HK-2 (cell line): Measurements from ENCODE around the gene TMEM266.

Experiments
- DNase-seq: peaks from one replicate; pipeline ENCODE4 v3.0.0-alpha.2; 2018; ENCODE audit not compliant: unreplicated experiment

Gene TMEM266

DNA sequence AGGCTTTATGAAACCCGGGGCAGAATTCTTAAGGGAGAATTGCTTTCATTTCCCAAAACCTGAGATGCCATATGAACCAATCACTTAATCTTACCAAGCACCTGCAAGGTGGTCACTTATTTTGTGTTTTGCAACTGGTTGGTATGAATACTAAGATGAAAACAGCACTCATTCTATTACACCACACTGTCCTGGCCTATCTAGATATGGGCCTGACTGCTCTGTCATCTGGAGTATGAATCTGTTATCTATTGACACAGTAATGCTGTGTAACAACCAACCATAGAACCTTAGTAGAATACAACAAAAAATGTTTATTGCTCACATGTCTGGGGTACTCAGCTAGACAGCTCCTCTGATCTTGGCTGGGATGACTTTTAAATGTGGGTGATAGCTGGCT, 74.8 kb downstream of the TMEM266 start:
- DNase-seq, result no peak

DNA sequence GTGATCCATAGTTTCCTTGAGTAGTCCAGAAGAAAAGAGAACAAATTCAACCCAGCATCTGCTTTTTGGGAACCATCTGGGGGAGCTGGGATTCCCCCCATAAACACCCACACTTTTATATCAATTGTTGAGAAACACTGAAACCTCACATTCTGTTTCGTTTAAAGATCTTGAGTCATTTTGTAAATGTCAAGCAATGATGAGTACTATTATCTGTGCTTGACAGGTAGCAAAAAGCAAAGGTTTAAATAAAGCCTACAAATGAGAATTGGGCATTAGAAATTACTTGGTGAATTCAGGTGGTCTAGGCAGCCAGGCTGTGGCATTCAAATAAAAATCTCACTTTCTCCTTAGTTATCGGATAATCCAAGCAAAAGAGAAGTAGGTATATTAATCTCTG, 75.7 kb downstream of the TMEM266 start:
- no peak for DNase-seq

DNA sequence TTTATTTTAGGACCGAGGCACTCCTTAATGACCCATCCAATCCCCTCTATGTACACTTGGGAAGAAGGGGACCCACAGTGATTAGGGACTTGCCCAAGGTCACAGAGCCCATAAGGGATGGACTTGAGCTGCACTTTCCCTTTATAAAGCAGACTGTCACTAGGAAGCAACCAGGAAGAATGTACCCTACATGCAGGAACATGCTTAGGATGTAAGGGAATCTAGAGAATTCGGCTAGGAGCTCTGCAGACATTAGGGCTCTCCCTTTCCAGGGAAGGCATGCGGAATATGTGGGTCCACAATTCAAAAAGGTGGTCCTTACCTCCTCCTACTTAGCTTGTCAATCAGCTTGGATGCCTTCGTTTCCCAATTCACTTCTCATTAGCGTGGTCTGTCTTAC, 78.7 kb downstream of the TMEM266 start:
- DNase-seq, result no peak

DNA sequence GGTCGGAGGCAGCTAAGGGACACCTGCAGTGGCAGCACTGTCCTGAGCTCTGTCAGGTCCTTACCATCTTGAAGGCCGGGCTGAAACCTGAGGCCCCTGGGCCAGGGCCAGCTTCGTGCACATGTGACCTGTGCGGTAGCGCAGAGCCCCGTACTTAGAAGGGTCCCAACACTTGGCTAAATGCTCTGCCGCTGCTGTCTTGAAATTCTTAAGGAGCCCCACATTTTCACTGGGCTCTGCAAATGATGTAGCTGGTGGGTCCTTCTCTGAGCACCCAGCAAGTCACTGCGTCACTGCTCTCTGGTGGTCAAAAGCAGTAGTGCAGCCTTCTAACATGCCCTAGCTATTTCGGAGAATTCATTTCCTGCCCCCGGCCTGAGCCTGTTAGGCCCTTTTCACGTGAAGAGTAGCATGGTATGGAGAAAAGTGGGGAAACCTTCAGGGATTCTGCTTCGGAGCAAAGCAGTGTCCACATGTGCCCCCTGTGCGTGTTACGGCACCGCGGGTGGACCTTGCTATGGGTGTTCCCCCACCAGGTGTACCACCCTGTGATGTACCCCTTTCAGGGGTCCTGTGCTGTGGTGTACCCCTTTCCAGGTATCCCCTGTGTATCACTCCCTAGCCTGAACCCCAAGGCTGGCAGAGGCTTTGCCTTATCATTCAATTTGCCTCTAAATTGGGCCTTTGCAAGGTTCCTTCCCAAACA, 79.7 kb downstream of the TMEM266 start:
- DNase-seq, result peak; percentile 51

DNA sequence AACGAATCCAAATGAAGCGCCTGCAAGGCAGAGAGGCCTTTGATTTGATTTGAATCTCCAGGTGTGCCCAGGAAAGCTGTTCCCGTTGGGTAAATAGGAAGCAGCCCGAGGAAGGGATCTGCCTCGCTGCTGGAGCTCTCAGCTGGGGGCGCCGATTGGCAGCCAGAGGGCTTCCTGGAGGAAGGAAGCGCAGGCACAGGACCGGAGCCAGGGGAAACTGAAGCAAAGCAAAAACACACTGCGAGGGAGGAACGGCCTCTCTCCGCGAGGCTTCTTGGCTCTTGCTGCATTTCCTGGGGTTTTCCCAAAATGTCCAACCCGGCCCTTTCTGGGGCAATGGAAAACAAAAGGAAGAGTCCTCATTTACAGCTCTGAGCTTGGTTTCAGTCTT, 80.3 kb downstream of the TMEM266 start:
- no peak for DNase-seq

DNA sequence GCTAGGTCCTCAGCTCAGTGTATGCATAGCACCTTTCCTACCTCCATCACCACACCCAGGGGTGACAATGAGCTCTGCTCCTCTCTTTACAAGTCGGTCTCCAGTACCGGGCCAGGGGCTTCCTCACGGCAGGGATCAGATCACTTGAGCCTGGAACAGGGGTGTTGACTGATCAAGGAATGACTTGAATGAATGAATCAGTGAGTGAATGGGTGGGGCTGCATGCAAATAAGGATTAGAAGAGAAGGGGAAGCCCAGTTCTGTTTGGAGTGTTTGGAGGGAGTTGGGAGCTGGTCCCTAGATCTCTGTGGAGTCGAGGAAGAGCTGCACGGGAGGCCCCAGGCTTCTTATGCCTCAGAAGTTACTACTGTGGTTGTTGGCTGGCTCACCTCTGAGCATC, 87.0 kb downstream of the TMEM266 start:
- DNase-seq, result no peak

DNA sequence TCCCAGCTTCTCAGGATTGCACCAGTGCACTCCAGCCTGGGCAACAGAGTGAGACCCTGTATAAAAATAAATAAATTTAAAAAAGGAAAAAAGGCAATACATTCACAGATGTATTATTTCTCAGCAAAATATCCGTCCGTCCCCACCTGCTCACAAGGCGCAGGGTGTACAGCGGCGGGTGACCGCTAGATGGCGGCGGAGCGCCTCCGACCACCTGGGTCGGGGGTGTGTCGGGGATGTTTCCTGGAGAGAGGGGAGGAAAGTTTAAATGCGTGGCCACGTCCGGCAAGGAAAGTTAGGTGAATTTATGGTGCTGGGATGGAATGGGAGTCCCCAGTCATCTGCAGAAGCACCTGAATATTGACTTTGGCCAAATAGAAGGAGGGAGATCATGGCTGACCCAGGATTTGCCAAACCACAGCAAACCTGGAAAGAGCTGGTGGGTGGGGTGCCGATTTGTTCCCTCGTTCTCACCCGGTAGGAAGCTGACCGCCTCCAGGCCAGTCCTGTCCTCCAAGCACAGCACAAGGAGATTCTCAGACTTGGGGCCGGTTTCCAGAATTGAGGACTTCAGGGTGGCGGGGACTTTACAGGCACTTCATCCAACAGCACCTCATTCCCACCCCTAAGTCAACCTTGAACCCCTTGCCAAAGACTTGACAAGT, 88.3 kb downstream of the TMEM266 start:
- peak; percentile 41 for DNase-seq

DNA sequence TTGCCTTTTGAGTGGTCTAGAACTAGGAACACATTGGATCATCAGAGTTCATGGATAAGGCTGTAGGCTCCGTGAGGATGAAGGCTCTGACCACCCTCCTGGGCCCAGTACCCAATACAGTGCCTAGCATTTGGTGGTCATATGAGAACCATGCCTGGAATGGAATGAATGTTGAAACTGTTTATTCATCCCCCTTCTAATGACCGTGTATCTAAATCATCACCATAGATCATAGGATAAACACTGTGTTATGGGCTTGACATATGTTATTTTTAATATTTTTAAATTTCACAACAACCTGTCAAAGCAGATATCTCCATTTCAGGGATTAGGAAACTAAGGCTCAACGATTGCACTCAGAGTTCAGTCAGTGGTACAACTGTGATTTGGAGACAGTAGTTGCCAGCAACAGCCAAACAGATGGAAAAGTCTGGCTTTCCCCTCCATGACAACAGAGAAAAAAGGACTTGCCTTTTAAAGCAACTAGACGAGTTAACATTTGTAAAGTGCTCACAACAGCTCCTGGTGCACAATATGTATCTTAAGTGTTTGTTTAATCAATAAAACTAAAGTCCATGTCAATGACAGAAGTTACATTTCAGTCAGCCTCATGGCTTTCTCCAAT, 89.6 kb downstream of the TMEM266 start:
- DNase-seq, result no peak

DNA sequence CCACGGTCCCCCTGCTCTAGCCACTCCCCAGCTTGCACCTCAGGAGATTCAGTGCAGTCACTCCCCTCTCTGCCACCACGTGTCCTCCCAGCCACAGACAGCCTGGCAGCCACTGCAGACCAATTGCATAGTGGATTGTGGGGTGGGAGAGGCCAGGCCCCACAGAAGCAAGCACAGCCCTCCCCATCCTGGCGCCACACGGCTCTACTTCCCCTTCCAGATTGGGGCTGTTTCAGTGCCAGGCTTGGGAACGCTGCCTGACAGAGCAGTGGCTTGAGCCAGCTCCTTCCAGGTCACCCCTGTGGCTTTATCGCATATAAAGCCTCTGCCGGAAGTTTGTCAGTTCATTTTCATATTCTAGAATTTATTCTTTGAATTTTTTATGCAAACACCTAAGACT, 90.7 kb downstream of the TMEM266 start:
- no peak for DNase-seq

DNA sequence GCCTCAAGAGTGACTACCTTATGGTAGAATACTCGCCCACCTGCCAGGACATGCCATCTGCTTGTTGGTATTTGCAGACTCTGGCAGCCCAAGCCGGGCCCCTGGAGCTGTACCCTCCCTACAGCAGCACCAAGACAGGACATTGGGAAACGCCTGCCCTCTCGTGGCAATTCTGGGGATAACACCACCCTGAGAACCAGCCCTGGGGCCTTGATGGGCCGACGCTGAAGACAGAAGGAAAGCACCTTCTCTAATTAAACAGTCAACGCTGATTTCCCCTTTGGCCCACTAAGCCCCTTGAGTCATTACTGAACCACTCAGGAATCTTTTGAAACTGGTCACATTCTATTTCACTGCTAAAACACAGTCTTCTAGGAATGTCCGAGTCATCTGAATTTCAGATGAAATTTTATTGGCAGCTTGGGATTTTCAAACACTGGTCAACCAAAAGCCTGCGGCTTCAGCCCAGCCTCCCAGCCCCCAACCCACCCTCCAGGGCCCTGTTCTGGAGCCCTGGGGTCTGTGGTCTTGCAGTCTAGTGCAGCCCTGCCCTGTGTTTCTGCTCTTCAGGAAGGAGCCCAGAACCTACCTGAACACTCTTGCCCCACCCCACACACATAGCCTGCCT, 91.3 kb downstream of the TMEM266 start:
- DNase-seq, result peak; percentile 70

DNA sequence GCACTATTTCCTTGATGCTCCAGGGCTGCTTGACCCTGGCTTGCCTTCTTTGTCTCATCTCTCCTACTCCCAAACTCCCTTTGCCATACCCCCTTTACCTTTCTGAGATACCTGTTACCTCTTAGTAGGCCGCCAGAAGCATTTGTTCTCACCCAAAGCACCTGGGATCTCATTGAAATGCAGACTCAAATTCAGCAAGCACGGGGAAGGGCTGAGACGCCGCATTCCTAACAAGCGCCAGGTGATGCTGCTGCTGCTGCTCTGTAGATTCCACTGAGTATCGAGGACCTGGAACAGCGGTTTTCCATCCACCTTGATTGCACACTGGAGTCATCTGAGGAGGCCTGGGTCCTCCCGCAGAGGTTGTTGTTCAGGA, 91.8 kb downstream of the TMEM266 start:
- DNase-seq, result no peak

DNA sequence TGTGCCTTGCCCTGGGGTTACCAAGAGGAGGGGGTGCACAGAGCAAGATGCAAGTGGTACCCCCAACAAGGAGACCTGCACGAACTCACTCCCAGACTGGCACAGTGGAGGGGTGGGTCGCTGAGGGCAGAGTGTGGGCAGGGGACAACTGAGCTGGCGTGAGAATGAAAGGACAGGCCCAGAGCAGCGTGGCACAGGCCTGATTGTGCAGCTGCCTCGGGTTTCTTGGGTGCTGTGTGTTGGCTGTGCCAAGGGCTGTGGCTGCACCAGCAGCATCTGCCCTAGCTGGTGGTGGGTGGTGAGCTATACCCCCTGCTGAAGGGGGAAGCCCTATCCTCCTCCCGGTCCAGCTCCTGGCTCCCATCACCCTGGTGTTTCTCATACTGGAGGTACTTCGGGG, 92.4 kb downstream of the TMEM266 start:
- DNase-seq, result no peak

DNA sequence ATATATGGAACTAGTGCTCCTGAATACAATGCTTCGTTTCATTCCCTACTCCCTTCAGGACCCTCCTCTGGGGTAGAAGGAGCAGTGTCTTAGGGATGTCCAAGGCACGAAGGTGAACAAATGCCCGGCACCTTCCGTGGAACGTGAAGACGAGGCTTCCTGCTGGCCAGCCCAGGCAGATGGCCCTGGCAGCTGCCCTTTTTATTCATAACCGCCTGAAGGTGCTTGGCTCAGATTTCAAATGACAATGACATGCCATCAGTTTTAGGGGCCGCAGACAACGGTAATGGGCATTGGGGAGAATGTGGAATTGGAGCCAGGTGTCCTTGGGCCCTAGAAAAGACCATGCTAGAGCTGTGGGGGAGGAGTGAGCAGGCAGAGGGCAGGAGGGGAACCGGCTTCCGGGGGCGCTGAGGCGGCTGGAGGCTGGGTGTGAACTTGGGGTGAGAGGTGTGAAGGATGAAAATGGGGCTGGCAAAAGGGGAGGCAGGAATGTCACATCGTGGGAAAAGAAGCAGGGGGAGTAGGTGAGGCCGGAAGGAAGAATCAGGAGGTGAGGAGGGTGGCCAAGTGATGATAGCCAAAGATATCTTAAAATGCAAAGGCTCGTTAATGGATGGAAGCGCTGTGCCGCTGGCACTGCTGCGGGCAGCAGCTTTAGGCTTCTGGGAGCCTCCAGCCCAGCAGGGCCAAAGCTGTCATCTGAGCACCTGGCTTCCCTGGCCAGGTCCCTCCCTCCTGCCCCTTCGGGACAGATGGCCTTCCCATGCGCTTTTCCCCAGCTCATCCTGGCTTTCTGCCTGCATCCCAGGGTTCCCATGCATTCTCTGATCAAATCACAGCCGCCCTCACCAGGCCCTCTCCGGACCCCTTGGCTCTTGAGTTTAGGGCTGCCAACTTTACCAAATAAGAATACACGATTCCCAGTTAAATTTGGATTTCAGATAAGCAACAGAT, 93.7 kb downstream of the TMEM266 start:
- no peak for DNase-seq

DNA sequence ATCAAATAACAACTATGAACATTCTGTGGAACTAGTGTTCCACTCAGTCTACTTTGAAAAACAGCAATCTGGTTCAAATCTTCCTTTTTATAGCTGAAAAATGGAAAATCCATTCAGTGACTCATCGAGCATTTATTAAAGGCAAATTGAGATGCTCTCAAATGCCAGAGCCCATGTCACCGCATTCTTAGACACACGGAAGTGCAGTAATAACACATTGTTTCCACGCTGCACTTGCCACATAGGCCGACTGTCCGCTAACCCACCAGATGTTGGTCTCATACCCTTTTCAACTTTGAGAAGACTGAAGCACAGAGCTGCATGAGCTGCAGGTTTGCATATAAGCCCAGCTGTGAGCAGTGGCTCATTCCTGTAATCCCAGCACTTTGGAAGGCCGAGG, 95.9 kb downstream of the TMEM266 start:
- no peak for DNase-seq

DNA sequence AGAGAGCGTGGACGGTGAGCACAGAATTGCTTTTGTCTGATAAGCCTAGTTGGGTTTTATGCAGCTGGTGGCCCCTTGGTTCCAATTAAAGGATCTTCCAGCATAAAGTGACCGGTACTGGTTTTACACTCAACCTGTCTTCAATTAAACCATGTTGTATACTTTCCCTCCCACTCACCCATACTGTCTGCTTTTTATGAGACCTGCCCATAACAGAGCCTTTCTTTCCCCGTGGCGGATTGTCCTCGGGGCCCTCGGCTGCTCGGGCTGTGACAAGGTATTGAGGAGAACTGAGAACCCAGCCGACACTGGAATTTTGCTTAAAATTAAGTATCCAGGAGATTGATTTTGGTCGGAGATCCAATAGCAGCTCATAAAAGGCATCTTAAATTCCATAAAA, 98.4 kb downstream of the TMEM266 start:
- no peak for DNase-seq

DNA sequence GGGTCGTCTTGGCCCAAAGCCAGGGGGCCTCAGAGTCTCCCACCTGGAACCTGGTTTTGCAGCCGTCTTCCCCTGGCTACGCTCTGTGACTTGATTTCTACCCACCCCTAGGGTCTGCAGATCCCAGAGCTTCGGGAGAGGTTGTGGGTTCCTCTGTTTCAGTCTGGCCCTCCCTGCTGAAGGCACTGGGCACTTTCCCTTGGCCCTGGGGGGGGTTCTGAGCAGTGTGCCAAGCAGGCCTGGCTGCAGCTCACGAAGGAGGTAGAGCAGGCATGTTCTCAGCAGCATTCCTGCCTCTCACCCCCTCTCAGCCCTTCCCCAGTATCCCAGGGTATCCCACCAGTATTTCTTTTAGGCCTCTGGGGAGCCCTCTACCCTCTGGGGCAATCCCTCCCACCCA, 99.0 kb downstream of the TMEM266 start:
- no peak for DNase-seq

DNA sequence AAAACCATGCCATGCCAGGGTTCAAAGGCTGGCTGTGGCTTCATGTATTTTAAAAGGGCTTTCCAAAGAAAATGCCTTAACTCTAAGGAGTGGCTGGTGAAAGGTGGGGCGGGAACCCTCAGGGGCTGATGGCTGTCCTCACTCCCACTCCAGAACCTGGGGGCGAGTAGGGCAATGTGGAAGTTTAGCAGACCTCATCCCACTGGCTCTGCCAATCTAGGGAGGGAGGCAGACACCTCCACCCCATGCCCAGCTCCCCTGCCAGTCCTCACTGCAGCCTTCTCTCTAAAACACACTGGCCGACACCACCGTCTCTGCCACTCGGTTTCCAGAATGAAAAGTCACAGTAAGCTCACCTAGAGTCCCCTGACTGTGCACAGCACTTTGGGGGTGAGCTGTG, 99.5 kb downstream of the TMEM266 start:
- no peak for DNase-seq

DNA sequence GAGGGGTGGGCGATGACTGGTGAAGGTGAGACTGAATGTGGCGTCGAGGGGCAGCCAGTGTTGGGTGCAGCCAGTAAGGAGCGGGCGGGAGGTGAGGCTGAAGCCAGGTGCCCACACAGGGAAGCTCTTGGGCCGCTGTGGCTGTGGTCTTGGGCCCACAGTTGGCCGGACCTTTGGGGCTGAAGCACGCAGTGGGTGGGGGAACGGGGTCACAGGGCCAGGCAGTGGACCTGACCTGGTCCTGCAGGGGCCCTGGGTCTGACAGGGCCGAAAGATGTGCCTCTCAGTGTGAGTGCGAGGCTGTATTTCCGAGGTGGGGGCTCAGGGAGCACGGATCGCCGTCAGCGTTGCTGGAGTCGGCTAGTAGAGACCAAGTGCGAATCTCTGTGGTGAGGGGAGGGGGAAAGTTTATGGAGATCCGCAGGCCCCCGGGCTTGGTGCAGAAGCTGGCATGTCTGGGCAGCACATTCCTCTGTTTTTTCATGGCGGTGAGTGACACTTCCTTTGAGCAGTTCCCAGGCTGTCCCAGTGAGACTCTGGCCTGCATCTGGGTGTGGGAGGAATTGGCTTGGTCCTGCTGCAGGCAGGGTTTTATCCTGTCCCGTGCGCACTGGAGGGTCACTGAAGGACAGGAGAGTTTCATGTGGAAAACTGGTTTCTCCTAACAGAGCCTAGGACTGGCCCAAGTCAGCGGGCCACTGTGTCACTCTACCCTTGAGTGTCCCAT, 100.8 kb downstream of the TMEM266 start:
- DNase-seq, result no peak

DNA sequence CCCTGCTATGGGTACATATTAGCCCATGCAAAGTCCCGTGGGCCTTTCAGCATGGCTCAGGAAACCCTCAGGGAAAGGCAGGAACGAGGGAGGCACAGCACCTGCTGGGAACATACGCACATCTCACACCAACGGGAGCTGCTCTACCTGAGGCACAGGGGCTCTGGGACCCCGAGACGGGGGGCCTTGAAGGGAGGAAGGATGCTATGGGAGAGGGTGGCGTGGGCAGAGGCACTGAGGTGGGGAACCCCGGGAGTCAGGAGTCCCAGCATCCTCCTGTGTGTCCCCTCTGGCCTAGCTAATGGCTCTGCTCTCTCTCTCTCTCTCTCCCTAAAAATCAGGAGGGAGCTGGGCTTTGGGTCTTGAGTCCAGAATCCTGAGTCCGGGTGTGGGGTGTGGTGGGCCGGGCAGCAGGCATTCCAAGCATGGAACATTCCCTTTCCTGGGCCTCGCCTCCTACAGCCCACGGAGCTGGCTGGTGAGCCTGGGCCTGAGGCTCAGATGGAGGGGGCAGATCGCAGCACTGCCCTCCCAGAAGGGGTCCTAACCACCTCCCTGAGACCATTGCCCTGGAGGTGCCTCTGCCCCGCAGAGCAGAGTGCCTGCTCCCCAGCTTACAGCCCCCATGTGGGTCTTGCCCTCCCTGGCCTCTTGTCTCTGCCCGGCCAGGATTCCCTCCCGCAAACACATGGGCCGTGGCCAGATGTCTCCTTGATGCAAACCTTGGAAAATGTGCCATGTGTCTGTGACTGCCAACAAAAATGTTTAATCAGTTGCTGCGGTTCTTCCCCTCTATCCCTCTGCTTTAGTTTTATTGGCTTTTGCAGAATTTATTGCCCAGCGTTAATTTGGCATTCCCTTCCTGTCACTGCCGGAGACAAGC, 101.6 kb downstream of the TMEM266 start:
- DNase-seq, result no peak

DNA sequence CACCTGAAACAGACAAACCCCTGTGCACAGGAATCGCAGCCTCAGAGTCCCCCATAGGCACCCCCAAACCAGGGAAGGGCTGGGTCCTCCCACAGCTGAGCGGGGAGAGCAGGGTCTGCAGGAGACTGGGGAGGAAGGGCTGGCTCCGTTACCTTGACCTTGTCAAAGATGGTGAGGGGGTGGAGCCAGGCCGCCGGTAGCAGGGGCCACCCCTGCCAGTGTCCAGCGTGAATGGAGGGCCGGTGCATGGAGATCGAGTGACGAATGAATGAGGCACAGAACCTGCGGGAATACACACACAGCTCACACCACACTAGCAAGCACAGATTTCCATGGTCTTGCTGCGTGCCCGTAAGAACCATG, 102.2 kb downstream of the TMEM266 start:
- no peak for DNase-seq
